Kidney epithelial cell (primary cell): ENCODE results near the gene NTNG1. TPM values are rescaled to one million over a fixed set of nuclear protein-coding genes. Genes with fewer than 3 reads are reported as not detected.

ENCODE experiments used
- DNase-seq: peaks from one replicate; pipeline ENCODE4 v3.0.0-alpha.2; 2010; ENCODE audit warnings: low read depth
- H3K27me3 ChIP-seq: 2 replicates; pipeline ENCODE4 v1.6.0; 2011; ENCODE audit warnings: low read length; ENCODE audit not compliant: control insufficient read depth, insufficient read depth
- H3K36me3 ChIP-seq: 2 replicates; pipeline ENCODE4 v1.5.1; 2011; ENCODE audit warnings: low read length; ENCODE audit not compliant: control insufficient read depth, insufficient read depth
- H3K4me3 ChIP-seq: 2 replicates; pipeline ENCODE4 v1.5.1; 2011; ENCODE audit warnings: low read depth, mild to moderate bottlenecking, control low read depth, low read length
- CTCF ChIP-seq: IDR thresholded peaks from 2 replicates; pipeline ENCODE4 v1.5.1; 2011; ENCODE audit warnings: mild to moderate bottlenecking, moderate library complexity, low read length, control low read depth, inconsistent platforms; ENCODE audit not compliant: insufficient read depth, poor library complexity, severe bottlenecking
- total RNA-seq: library from RNA; depleted of rRNA; stranded (reverse); fragments of >200 nt; gene quantifications from 2 replicates; pipeline ENCODE4 v1.2.3, GENCODE V29; 2015

NTNG1 gene
- total RNA-seq, 1 donor from 2014 or later = 3.7 TPM

GRCh38 chr1:107139833-107140702 is 771 bp upstream of the NTNG1 start:
- Histone ChIP-seq H3K4me3 (peak overlapping the region; percentile 85), H3K36me3 (no peaks in the 10 kb centered on the region), H3K27me3 (no peaks in the 10 kb centered on the region)
- DNase-seq = no peak
- TF ChIP-seq CTCF = no peak

GRCh38 chr1:107141491-107142126 is 770 bp downstream of the NTNG1 start:
- Histone ChIP-seq H3K36me3 (no peaks in the 10 kb centered on the region), H3K4me3 (peak overlapping the region; percentile 85), H3K27me3 (no peaks in the 10 kb centered on the region)
- DNase-seq = no peak
- no peak for TF ChIP-seq CTCF

GRCh38 chr1:107142140-107142542 is 1.3 kb downstream of the NTNG1 start:
- Histone ChIP-seq H3K4me3 (peak overlapping the region; percentile 85), H3K36me3 (no peaks in the 10 kb centered on the region), H3K27me3 (no peaks in the 10 kb centered on the region)
- no peak for DNase-seq
- TF ChIP-seq CTCF = peak; percentile 45

- no peaks in the 10 kb centered on the region for H3K36me3 ChIP-seq
- TF ChIP-seq CTCF = no peak
- no peak for DNase-seq
- no peak overlapping the region for H3K4me3 ChIP-seq
- no peaks in the 10 kb centered on the region for H3K27me3 ChIP-seq
Observed at GRCh38 chr1:107142666-107143065, 1.8 kb downstream of the NTNG1 start.

- Histone ChIP-seq H3K36me3 (no peaks in the 10 kb centered on the region), H3K4me3 (no peak overlapping the region), H3K27me3 (no peaks in the 10 kb centered on the region)
- TF ChIP-seq CTCF = no peak
- DNase-seq = no peak
Observed at GRCh38 chr1:107145637-107146036, 4.8 kb downstream of the NTNG1 start.
